RWPE1 (cell line): Measurements from ENCODE around the gene DPH7.
"Not testable (repeated sequence)": the region's sequence is repeated elsewhere in the genome, so short reads cannot be mapped to it uniquely, and the experiment has no call there.

Experiments
- CTCF ChIA-PET: fragments of 350-600 bp; sonication (Branson Sonifier 250); formaldehyde crosslinking; extraction: SDS; loops from one replicate; lab custom pipeline; 2021; lab: Yijun Ruan, JAX
- POLR2A ChIA-PET: fragments of 400-600 bp; formaldehyde crosslinking; extraction: SDS; loops from one replicate; lab custom pipeline; 2020; ENCODE audit warnings: antibody characterized with exemption; ENCODE audit not compliant: low non-redundant PET; lab: Yijun Ruan, JAX
- DNase-seq: peaks from one replicate; pipeline ENCODE4 v3.0.0; 2012; ENCODE audit warnings: low spot score
- H3K27ac ChIP-seq: fragments of 450-650 bp; 2 replicates; pipeline ENCODE4 v1.5.1; 2017
- CTCF ChIP-seq: fragments of 450-650 bp; conservative IDR thresholded peaks from 2 replicates; pipeline ENCODE4 v1.5.1; 2017; ENCODE audit warnings: low read depth, mild to moderate bottlenecking

DPH7 gene

DNA sequence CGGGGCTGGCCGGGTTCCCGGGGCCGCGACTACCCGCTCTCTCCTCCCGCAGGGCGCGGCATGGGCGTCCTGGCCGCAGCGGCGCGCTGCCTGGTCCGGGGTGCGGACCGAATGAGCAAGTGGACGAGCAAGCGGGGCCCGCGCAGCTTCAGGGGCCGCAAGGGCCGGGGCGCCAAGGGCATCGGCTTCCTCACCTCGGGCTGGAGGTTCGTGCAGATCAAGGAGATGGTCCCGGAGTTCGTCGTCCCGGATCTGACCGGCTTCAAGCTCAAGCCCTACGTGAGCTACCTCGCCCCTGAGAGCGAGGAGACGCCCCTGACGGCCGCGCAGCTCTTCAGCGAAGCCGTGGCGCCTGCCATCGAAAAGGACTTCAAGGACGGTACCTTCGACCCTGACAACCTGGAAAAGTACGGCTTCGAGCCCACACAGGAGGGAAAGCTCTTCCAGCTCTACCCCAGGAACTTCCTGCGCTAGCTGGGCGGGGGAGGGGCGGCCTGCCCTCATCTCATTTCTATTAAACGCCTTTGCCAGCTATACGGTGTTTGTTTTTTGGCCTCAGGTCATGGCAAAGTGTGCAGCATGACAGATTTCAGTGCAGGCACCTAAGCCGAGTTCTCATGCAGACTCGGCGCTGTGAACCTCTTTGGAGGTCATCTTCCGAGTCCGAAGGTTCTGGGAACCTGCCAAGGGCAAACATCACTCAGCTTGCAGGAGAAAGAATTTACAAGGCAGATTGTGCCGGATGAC is 26.5 kb downstream of the DPH7 start:
- H3K27ac ChIP-seq = peak overlapping the region; percentile 90
- TF ChIP-seq CTCF = no peak
- DNase-seq = peak; percentile 62
- CTCF ChIA-PET = interaction anchor here (0.5 to 1.0 kb wide), 3 partner anchors 17 to 259 kb away, joined by 3 to 4 read pairs (median 4); no protein-coding TSS in a partner anchor
- POLR2A ChIA-PET = interaction anchor here (0.6 to 0.7 kb wide), 4 partner anchors 26 to 129 kb away, joined by 3 to 6 read pairs (median 5); partner anchors contain the start of genes EXD3 and NOXA1

DNA sequence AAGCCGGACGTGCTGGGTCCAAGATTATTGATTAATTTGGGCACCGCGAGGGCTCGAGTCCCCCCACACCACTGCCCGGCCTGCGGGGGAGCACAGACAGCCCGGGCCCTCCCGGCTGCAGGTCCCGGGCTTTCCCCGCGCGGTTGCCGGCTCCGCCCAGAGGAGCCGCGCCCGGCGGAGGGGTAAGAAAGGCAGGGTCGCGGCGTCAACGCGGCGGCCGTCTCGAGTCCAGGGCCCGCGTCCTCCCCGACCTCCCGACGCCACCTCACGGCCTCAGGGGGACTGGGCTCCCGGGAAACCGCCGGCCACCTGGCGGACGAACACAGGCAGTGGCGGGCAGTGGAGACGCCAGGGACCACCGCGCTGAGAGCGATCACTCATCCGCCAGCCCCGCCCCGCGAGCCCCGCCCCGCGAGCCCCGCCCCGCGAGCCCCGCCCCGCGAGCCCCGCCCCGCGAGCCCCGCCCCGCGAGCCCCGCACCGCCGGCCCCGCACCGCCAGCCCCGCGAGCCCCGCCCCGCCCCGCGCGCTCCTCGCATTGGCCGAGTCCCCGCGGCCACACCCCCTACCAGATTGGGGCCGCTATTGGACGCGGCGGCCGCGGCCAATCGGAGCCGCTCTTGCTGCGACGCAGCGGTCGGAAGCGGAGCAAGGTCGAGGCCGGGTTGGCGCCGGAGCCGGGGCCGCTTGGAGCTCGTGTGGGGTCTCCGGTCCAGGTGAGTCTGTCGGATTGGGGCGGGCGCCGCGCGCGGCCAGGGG is 27.3 kb downstream of the DPH7 start, which contains the start of gene MRPL41:
Gene MRPL41, plus strand, starts transcription at position 616 of the 758 bp plus-strand sequence. CDS start 203 bp downstream, outside the sequence.
- DNase-seq = peak; percentile 99
- POLR2A ChIA-PET = interaction anchor here (0.6 kb wide), 2 partner anchors 89 to 128 kb away, joined by 5 to 6 read pairs; partner anchors contain the start of genes EXD3 and NOXA1
- TF ChIP-seq CTCF = peak; percentile 56
- peak within 1 kb of the TSS; percentile 90 for H3K27ac ChIP-seq
- CTCF ChIA-PET = interaction anchor here (0.9 to 1.0 kb wide), 3 partner anchors 17 to 258 kb away, joined by 4 to 5 read pairs (median 5); partner anchors contain the start of gene DPH7

- DNase-seq, POLR2A ChIA-PET: not testable (repeated sequence)
- peak overlapping the region; percentile 90 for H3K27ac ChIP-seq
- CTCF ChIA-PET = interaction anchor here (0.9 to 1.0 kb wide), 2 partner anchors 16 to 28 kb away, joined by 5 read pairs; partner anchors contain the start of gene DPH7
Measured at GRCh38 chr9:137550958-137551263, 27.8 kb downstream of the DPH7 start.

GRCh38 chr9:137550231-137550621 is 28.5 kb downstream of the DPH7 start, which contains the start of gene PNPLA7:
PNPLA7 (minus strand) TSS chr9:137550402; CDS start chr9:137550197, 205 bp downstream.
- POLR2A ChIA-PET = interaction anchor here (0.6 to 0.7 kb wide), 2 partner anchors 29 to 102 kb away, joined by 3 read pairs; no protein-coding TSS in a partner anchor
- TF ChIP-seq CTCF = no peak
- peak within 1 kb of the TSS; percentile 90 for H3K27ac ChIP-seq
- peak; percentile 88 for DNase-seq
- CTCF ChIA-PET = interaction anchor here (0.6 to 1.0 kb wide), 3 partner anchors 15 to 105 kb away, joined by 3 to 5 read pairs (median 5); partner anchors contain the start of gene DPH7

GRCh38 chr9:137547687-137548543 is 30.8 kb downstream of the DPH7 start:
- no peak for DNase-seq
- CTCF ChIA-PET = no interaction called here

More at GRCh38 chr9:137547687-137548543, 30.8 kb downstream of the DPH7 start:
- H3K27ac ChIP-seq = peak overlapping the region; percentile 87
- POLR2A ChIA-PET = no interaction called here
- TF ChIP-seq CTCF = no peak
